Renal cortex interstitium (tissue), 3 donors: ENCODE data around the gene ZNF428. TPM values are rescaled to one million over a fixed set of nuclear protein-coding genes. Genes with fewer than 3 reads are reported as not detected.

Experiments
- polyA plus RNA-seq, 3 donors: library from polyadenylated mRNA; unstranded; fragments of 120-200 nt; gene quantifications; one replicate each; pipeline ENCODE4 v1.2.1, GENCODE V29; 2013; ENCODE audit not compliant: insufficient read length in 3 of 3

Gene ZNF428
- polyA plus RNA-seq, 3 donors, result 79.5 to 128 (median 101) TPM

Other genes with a start within 250 kb of the ZNF428 start
- gene TEX101, start 204.7 kb downstream of the ZNF428 start, polyA plus RNA-seq, result not detected
- 10 to 100 TPM in 1 of 3 donors, 1 to 10 TPM in 2; 1.8 to 13.2 (median 3.1) TPM for gene LYPD3, start 154.0 kb downstream of the ZNF428 start, polyA plus RNA-seq
- 10 to 100 TPM in 1 of 3 donors, 1 to 10 TPM in 2; 4.9 to 14.5 (median 9.3) TPM for gene PHLDB3, start 114.9 kb downstream of the ZNF428 start, polyA plus RNA-seq
- 10 to 100 TPM; 21.8 to 33.8 (median 28.7) TPM for gene ETHE1, start 92.4 kb downstream of the ZNF428 start, polyA plus RNA-seq
- gene ZNF575, start 86.4 kb downstream of the ZNF428 start, polyA plus RNA-seq, result 1 to 10 TPM; 2.3 to 3.3 (median 2.4) TPM
- gene XRCC1, start 44.1 kb downstream of the ZNF428 start, polyA plus RNA-seq, result 10 to 100 TPM; 61.0 to 81.4 (median 73.1) TPM
- gene PINLYP, start 43.8 kb downstream of the ZNF428 start, polyA plus RNA-seq, result 10 to 100 TPM; 16.6 to 19.1 (median 17.7) TPM
- 10 to 100 TPM; 15.8 to 19.8 (median 16.2) TPM for gene IRGQ, start 23.5 kb downstream of the ZNF428 start, polyA plus RNA-seq
- gene ZNF576, start 23.0 kb downstream of the ZNF428 start, polyA plus RNA-seq, result 10 to 100 TPM; 11.0 to 13.8 (median 13.3) TPM
- 1 to 10 TPM in 1 of 3 donors, under 1 TPM in 2; 0.67 to 2.1 (median 0.70) TPM for gene SRRM5, start 7.5 kb downstream of the ZNF428 start, polyA plus RNA-seq
- 10 to 100 TPM; 42.9 to 59.2 (median 50.2) TPM for gene CADM4, start 20.2 kb upstream of the ZNF428 start, polyA plus RNA-seq
- gene PLAUR, start 50.5 kb upstream of the ZNF428 start, polyA plus RNA-seq, result 10 to 100 TPM in 1 of 3 donors, 1 to 10 TPM in 2; 7.9 to 13.5 (median 10.0) TPM
- not detected for gene IRGC, start 96.4 kb upstream of the ZNF428 start, polyA plus RNA-seq
- 10 to 100 TPM; 45.3 to 64.3 (median 53.6) TPM for gene SMG9, start 135.3 kb upstream of the ZNF428 start, polyA plus RNA-seq
- 1 to 10 TPM in 2 of 3 donors, under 1 TPM in 1; 0.70 to 2.8 (median 1.2) TPM for gene KCNN4, start 161.3 kb upstream of the ZNF428 start, polyA plus RNA-seq
- under 1 TPM; 0.17 to 0.41 (median 0.30) TPM for gene LYPD5, start 182.8 kb upstream of the ZNF428 start, polyA plus RNA-seq
- 10 to 100 TPM; 14.5 to 22.3 (median 14.9) TPM for gene ZNF283, start 207.7 kb upstream of the ZNF428 start, polyA plus RNA-seq